ENCODE data around the gene ARHGAP24. TPM values are rescaled to one million over a fixed set of nuclear protein-coding genes. Genes with fewer than 3 reads are reported as not detected.
A peak's percentile ranks its signal among the peaks of the same experiment; 100 is the strongest.

The ARHGAP24 gene
- total and polyA plus RNA-seq, 2 donors (not counting 1 experiment from before 2014, with no cell fraction given), result 48.4 to 141 TPM

DNA sequence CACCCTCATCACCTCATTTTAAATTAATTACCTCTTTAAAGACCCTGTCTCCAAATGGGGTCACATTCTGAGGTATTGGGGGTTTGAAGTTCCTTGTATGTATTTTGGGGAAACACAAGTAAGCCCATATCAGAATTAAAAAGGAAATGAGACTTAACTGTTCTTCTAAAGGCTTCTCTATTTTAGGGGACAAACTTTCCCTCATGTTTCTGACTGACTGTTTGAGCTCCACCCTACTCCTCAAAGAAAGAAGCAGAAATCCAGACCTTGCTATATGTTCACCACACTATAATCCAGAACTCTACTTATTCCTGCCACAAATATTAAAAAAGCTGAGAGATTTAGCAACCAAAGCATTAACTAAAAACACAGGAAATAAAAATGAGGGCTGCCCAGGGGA is 258.8 kb downstream of the ARHGAP24 start:
- H3K36me3 ChIP-seq (replicated peaks in 1 of 2; ENCODE audit: control extremely low read depth in 1 of 2, control insufficient read depth in 1 of 2, extremely low read depth in 1 of 2, insufficient read depth in 2 of 2, low read length in 1 of 2), result peaks cover 2 to 7% of the 10 kb centered on the region in 2 experiments
- TF ChIP-seq, protein P1, sequence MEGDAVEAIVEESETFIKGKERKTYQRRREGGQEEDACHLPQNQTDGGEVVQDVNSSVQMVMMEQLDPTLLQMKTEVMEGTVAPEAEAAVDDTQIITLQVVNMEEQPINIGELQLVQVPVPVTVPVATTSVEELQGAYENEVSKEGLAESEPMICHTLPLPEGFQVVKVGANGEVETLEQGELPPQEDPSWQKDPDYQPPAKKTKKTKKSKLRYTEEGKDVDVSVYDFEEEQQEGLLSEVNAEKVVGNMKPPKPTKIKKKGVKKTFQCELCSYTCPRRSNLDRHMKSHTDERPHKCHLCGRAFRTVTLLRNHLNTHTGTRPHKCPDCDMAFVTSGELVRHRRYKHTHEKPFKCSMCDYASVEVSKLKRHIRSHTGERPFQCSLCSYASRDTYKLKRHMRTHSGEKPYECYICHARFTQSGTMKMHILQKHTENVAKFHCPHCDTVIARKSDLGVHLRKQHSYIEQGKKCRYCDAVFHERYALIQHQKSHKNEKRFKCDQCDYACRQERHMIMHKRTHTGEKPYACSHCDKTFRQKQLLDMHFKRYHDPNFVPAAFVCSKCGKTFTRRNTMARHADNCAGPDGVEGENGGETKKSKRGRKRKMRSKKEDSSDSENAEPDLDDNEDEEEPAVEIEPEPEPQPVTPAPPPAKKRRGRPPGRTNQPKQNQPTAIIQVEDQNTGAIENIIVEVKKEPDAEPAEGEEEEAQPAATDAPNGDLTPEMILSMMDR (IDR thresholded peaks at IDR 0.05), result no peak
- no peak for TF ChIP-seq EZH2 (IDR thresholded peaks at IDR 0.05; ENCODE audit: borderline replicate concordance, insufficient read depth, low read depth, low read length, poor library complexity, severe bottlenecking)
- peak overlapping the region; percentile 54 for H3K4me2 ChIP-seq (replicated peaks; ENCODE audit: low read depth, low read length, poor library complexity, severe bottlenecking)
- H3K4me1 Mint-ChIP-seq, result peaks cover 63% of the 10 kb centered on the region
- peak overlapping the region; percentile 24 for H3K9ac ChIP-seq (ENCODE audit: low read length)
- ChIA-PET CTCF (interaction anchor here (0.9 kb wide), 1 partner anchor 16 kb away, joined by 3 read pairs; no protein-coding TSS in a partner anchor), POLR2A (interaction anchor here (0.7 kb wide), 1 partner anchor 190 kb away, joined by 9 read pairs; no protein-coding TSS in a partner anchor)
- peak overlapping the region; percentile 51 for H3K4me3 Mint-ChIP-seq
- no peaks in the 10 kb centered on the region for H3K27me3 Mint-ChIP-seq
- no peaks in the 10 kb centered on the region for H3K27me3 ChIP-seq (replicated peaks in 1 of 4; ENCODE audit: control extremely low read depth in 1 of 4, control insufficient read depth in 3 of 4, insufficient read depth in 4 of 4, low read length in 3 of 4)
- H3K9me3 Mint-ChIP-seq (ENCODE audit: insufficient read depth), result no peaks in the 10 kb centered on the region
- H3K27ac ChIP-seq (ENCODE audit: low read length in 2 of 2), result peak overlapping the region; percentile 43 to 71
- no peaks in the 10 kb centered on the region for H3K9me3 ChIP-seq (ENCODE audit: control extremely low read depth in 1 of 3, control insufficient read depth in 2 of 3, insufficient read depth in 1 of 3, low read length in 2 of 3)
- intact Hi-C loops (cut with micrococcal nuclease), result no loop called here
- peak overlapping the region; percentile 81 for H3K27ac Mint-ChIP-seq
- H3K79me2 ChIP-seq (ENCODE audit: control insufficient read depth, insufficient read depth, low read length), result peaks cover 47% of the 10 kb centered on the region
- H4K20me1 ChIP-seq (ENCODE audit: control insufficient read depth, insufficient read depth, low read length, poor library complexity, severe bottlenecking), result no peaks in the 10 kb centered on the region
- H3K4me3 ChIP-seq (ENCODE audit: control extremely low read depth in 1 of 5, extremely low read depth in 1 of 5, insufficient read depth in 1 of 5, low read depth in 2 of 5, low read length in 4 of 5), result peak overlapping the region in 1 of 5 experiments; percentile 30
- ATAC-seq (ENCODE audit: low read depth) (peak; percentile 18), DNase-seq (peak; percentile 48)
- H3K4me1 ChIP-seq (ENCODE audit: control insufficient read depth in 2 of 2, insufficient read depth in 2 of 2, low read length in 2 of 2), result peaks cover 44 to 57% of the 10 kb centered on the region in 2 donors
- H2AFZ ChIP-seq (ENCODE audit: insufficient read depth, low read depth, low read length, poor library complexity, severe bottlenecking), result no peak overlapping the region

DNA sequence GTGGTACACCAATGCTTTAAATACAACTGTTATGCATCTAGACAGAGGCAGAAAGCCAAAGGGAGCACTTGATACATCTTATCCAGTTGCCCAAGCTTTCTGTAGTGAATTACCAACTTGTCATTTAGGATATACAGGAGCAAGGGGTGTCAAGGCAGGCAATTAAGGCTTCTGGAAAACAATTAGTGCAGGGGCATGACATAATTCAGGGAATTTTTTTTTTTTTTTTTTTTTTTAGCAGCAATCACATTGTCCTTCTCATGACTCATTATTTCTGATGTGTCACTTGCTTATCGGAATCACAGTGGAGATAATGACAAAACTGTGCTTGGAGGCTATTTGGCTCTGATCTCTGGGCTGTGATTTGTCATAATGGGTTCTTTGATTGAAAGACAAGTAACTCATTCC is 259.5 kb downstream of the ARHGAP24 start:
- peak overlapping the region; percentile 81 for H3K27ac Mint-ChIP-seq
- no peak for DNase-seq
- Histone ChIP-seq H3K4me1 (ENCODE audit: control insufficient read depth in 2 of 2, insufficient read depth in 2 of 2, low read length in 2 of 2) (peaks cover 49 to 62% of the 10 kb centered on the region in 2 donors), H3K36me3 (replicated peaks in 1 of 2; ENCODE audit: control extremely low read depth in 1 of 2, control insufficient read depth in 1 of 2, extremely low read depth in 1 of 2, insufficient read depth in 2 of 2, low read length in 1 of 2) (peaks cover 2 to 7% of the 10 kb centered on the region in 2 experiments), H3K4me2 (replicated peaks; ENCODE audit: low read depth, low read length, poor library complexity, severe bottlenecking) (peak overlapping the region; percentile 54), H2AFZ (ENCODE audit: insufficient read depth, low read depth, low read length, poor library complexity, severe bottlenecking) (no peak overlapping the region), H3K9ac (ENCODE audit: low read length) (peak overlapping the region; percentile 7), H4K20me1 (ENCODE audit: control insufficient read depth, insufficient read depth, low read length, poor library complexity, severe bottlenecking) (no peaks in the 10 kb centered on the region), H3K4me3 (ENCODE audit: control extremely low read depth in 1 of 5, extremely low read depth in 1 of 5, insufficient read depth in 1 of 5, low read depth in 2 of 5, low read length in 4 of 5) (peak overlapping the region in 1 of 5 experiments; percentile 30), H3K27me3 (replicated peaks in 1 of 4; ENCODE audit: control extremely low read depth in 1 of 4, control insufficient read depth in 3 of 4, insufficient read depth in 4 of 4, low read length in 3 of 4) (no peaks in the 10 kb centered on the region), H3K27ac (ENCODE audit: low read length in 2 of 2) (peak overlapping the region in 1 of 2 donors; percentile 71), H3K9me3 (ENCODE audit: control extremely low read depth in 1 of 3, control insufficient read depth in 2 of 3, insufficient read depth in 1 of 3, low read length in 2 of 3) (no peaks in the 10 kb centered on the region), H3K79me2 (ENCODE audit: control insufficient read depth, insufficient read depth, low read length) (peaks cover 53% of the 10 kb centered on the region)
- H3K9me3 Mint-ChIP-seq (ENCODE audit: insufficient read depth), result no peaks in the 10 kb centered on the region
- peak; percentile 55 for ATAC-seq (ENCODE audit: low read depth)
- peak overlapping the region; percentile 20 for H3K4me3 Mint-ChIP-seq
- H3K27me3 Mint-ChIP-seq, result no peaks in the 10 kb centered on the region
- CTCF ChIA-PET, result interaction anchor here (0.9 kb wide), 1 partner anchor 17 kb away, joined by 3 read pairs; no protein-coding TSS in a partner anchor
- TF ChIP-seq, protein P1 (IDR thresholded peaks at IDR 0.05), result no peak
- TF ChIP-seq EZH2 (IDR thresholded peaks at IDR 0.05; ENCODE audit: borderline replicate concordance, insufficient read depth, low read depth, low read length, poor library complexity, severe bottlenecking), result no peak
- WGBS (ENCODE audit: insufficient coverage), result no CpG with 5 or more reads among the region's 1 CpG
- POLR2A ChIA-PET, result interaction anchor here (0.7 kb wide), 1 partner anchor 190 kb away, joined by 9 read pairs; no protein-coding TSS in a partner anchor
- peaks cover 69% of the 10 kb centered on the region for H3K4me1 Mint-ChIP-seq
- intact Hi-C loops (cut with micrococcal nuclease), result no loop called here
